ENCODE data around the gene MCRIP1.

MCRIP1 gene

GRCh38 chr17:81833160-81833920 lies at the start of gene MCRIP1:
TSS of gene MCRIP1 (minus strand) at chr17:81833291. CDS start at chr17:81824506, 8,785 bp downstream.
- DNase-seq = peak; percentile 99

- DNase-seq = no peak
Measured at GRCh38 chr17:81879121-81879520, 46.0 kb upstream of the MCRIP1 start.

GRCh38 chr17:81878294-81878693 lies 45.2 kb upstream of the MCRIP1 start:
- DNase-seq = no peak

- no peak for DNase-seq
Measured at GRCh38 chr17:81877569-81877968, 44.5 kb upstream of the MCRIP1 start.

- DNase-seq = peak; percentile 98
Measured at GRCh38 chr17:81871387-81872230, 38.5 kb upstream of the MCRIP1 start.

GRCh38 chr17:81870981-81871386 lies 37.9 kb upstream of the MCRIP1 start, which contains the start of gene ARHGDIA:
TSS of gene ARHGDIA (minus strand) at chr17:81871337. CDS start at chr17:81869930, 1,407 bp downstream.
- DNase-seq = no peak

- DNase-seq = peak; percentile 66
Measured at GRCh38 chr17:81870131-81870980, 37.3 kb upstream of the MCRIP1 start.

GRCh38 chr17:81869221-81870130 lies 36.4 kb upstream of the MCRIP1 start:
- no peak for DNase-seq

GRCh38 chr17:81868674-81869220 lies 35.7 kb upstream of the MCRIP1 start:
- no peak for DNase-seq

GRCh38 chr17:81867991-81868673 lies 35.0 kb upstream of the MCRIP1 start:
- no peak for DNase-seq

GRCh38 chr17:81867170-81867990 lies 34.3 kb upstream of the MCRIP1 start:
- no peak for DNase-seq

GRCh38 chr17:81866440-81867169 lies 33.5 kb upstream of the MCRIP1 start:
- no peak for DNase-seq

GRCh38 chr17:81865733-81866439 lies 32.8 kb upstream of the MCRIP1 start:
- no peak for DNase-seq

- no peak for DNase-seq
Measured at GRCh38 chr17:81865358-81865732, 32.3 kb upstream of the MCRIP1 start.

- no peak for DNase-seq
Measured at GRCh38 chr17:81863833-81864768, 31.0 kb upstream of the MCRIP1 start.

- DNase-seq = no peak
Measured at GRCh38 chr17:81863123-81863675, 30.1 kb upstream of the MCRIP1 start.

All from suppressor macrophage treated with lipopolysaccharide for 4 hours (primary cell).